HG03280 (cell line): ENCODE results near the gene RABEP2.
A peak's percentile ranks its signal among the peaks of the same experiment; 100 is the strongest.
"Not testable (repeated sequence)": the region's sequence is repeated elsewhere in the genome, so short reads cannot be mapped to it uniquely, and the experiment has no call there.

Source experiments
- ATAC-seq: cut with Tn5 transposase; IDR thresholded peaks from one replicate; pipeline ENCODE4 v1.9.1; 2021; ENCODE audit warnings: mild to moderate bottlenecking, moderate library complexity; ENCODE audit not compliant: unreplicated experiment

The RABEP2 gene

GRCh38 chr16:28924762-28925385 is at the start of gene RABEP2:
Gene RABEP2, minus strand, starts transcription at chr16:28925238. Its CDS starts 75 bp downstream, at chr16:28925163.
- peak; percentile 68 for ATAC-seq

GRCh38 chr16:28974437-28975157 is 49.6 kb upstream of the RABEP2 start, which contains the start of gene SPNS1:
Gene SPNS1, plus strand, starts transcription at chr16:28974778. Its CDS starts 374 bp downstream, at chr16:28975152.
- ATAC-seq, result peak; percentile 92

GRCh38 chr16:28974007-28974436 is 49.0 kb upstream of the RABEP2 start:
- ATAC-seq, result no peak

GRCh38 chr16:28969696-28970095 is 44.7 kb upstream of the RABEP2 start:
- not testable (repeated sequence) for ATAC-seq

- no peak for ATAC-seq
Observed at GRCh38 chr16:28967156-28967555, 42.1 kb upstream of the RABEP2 start.

GRCh38 chr16:28964496-28964895 is 39.5 kb upstream of the RABEP2 start:
- no peak for ATAC-seq

- ATAC-seq, result no peak
Observed at GRCh38 chr16:28964072-28964471, 39.0 kb upstream of the RABEP2 start.

- no peak for ATAC-seq
Observed at GRCh38 chr16:28958836-28959235, 33.8 kb upstream of the RABEP2 start.

GRCh38 chr16:28958216-28958615 is 33.2 kb upstream of the RABEP2 start:
- ATAC-seq, result no peak

- ATAC-seq, result no peak
Observed at GRCh38 chr16:28951410-28951943, 26.4 kb upstream of the RABEP2 start.

- peak; percentile 97 for ATAC-seq
Observed at GRCh38 chr16:28950648-28951409, 25.8 kb upstream of the RABEP2 start, which contains the start of gene NFATC2IP. Gene NFATC2IP, plus strand, starts transcription at chr16:28950937. Its CDS starts 75 bp downstream, at chr16:28951012.

GRCh38 chr16:28946681-28947080 is 21.6 kb upstream of the RABEP2 start:
- ATAC-seq, result no peak

GRCh38 chr16:28943281-28943680 is 18.2 kb upstream of the RABEP2 start:
- no peak for ATAC-seq

- ATAC-seq, result not testable (repeated sequence)
Observed at GRCh38 chr16:28939825-28940224, 14.8 kb upstream of the RABEP2 start.

- no peak for ATAC-seq
Observed at GRCh38 chr16:28938721-28939120, 13.7 kb upstream of the RABEP2 start.

GRCh38 chr16:28937222-28937876 is 12.3 kb upstream of the RABEP2 start:
- no peak for ATAC-seq

- ATAC-seq, result no peak
Observed at GRCh38 chr16:28936784-28937155, 11.7 kb upstream of the RABEP2 start.

GRCh38 chr16:28935924-28936783 is 11.1 kb upstream of the RABEP2 start:
- ATAC-seq, result peak; percentile 64

- ATAC-seq, result no peak
Observed at GRCh38 chr16:28935346-28935745, 10.3 kb upstream of the RABEP2 start.

GRCh38 chr16:28933171-28933570 is 8.1 kb upstream of the RABEP2 start:
- no peak for ATAC-seq
